Loucy (cell line): ENCODE measurements around the gene MARS2.

Experiments
- EZH2phosphoT487 ChIP-seq: fragments of 200-600 bp; IDR thresholded peaks from 2 replicates; pipeline ENCODE4 v1.6.1; 2018; ENCODE audit warnings: antibody characterized with exemption, mild to moderate bottlenecking, moderate library complexity, borderline replicate concordance
- TF ChIP-seq, protein P1 (sequence below): fragments of 200-600 bp; sonication (generic); conservative IDR thresholded peaks from 2 replicates; pipeline ENCODE4 v1.5.1; 2014; ENCODE audit warnings: mild to moderate bottlenecking, antibody characterized with exemption, low read length

DNA sequence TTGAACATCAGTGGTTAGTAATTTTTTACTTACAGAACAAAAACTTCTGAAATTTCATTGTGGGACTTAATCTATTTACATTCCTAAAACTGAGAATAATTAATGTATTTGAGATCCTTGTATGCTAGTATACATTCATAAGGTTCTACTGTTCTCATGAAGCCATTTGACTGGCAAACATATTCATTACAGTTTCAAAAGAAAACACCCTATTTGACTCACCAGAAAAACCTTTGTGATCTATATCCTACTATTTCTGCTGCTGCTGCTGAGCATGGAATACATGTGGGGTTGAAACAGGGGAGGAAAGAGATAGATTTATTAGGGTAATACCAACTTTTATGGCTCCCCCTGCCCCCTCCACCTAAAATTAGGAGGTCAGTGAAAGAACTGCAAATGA is 21.8 kb downstream of the MARS2 start:
- TF ChIP-seq, protein P1, sequence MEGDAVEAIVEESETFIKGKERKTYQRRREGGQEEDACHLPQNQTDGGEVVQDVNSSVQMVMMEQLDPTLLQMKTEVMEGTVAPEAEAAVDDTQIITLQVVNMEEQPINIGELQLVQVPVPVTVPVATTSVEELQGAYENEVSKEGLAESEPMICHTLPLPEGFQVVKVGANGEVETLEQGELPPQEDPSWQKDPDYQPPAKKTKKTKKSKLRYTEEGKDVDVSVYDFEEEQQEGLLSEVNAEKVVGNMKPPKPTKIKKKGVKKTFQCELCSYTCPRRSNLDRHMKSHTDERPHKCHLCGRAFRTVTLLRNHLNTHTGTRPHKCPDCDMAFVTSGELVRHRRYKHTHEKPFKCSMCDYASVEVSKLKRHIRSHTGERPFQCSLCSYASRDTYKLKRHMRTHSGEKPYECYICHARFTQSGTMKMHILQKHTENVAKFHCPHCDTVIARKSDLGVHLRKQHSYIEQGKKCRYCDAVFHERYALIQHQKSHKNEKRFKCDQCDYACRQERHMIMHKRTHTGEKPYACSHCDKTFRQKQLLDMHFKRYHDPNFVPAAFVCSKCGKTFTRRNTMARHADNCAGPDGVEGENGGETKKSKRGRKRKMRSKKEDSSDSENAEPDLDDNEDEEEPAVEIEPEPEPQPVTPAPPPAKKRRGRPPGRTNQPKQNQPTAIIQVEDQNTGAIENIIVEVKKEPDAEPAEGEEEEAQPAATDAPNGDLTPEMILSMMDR: no peak
- no peak for TF ChIP-seq EZH2phosphoT487
